GM23338 (cell line): ENCODE results near the gene RAB31.

Source experiments
- EZH2 ChIP-seq: fragments of 200-600 bp; sonication (generic); IDR thresholded peaks from one replicate; pipeline ENCODE4 v1.8.0; 2017; ENCODE audit warnings: antibody characterized with exemption, mild to moderate bottlenecking, low read depth; ENCODE audit not compliant: unreplicated experiment
- EZH2phosphoT487 ChIP-seq: fragments of 200-600 bp; sonication (generic); IDR thresholded peaks from one replicate; pipeline ENCODE4 v1.8.1; 2018; ENCODE audit warnings: antibody characterized with exemption; ENCODE audit not compliant: unreplicated experiment
- POLR2AphosphoS5 ChIP-seq: IDR thresholded peaks from 2 replicates; pipeline ENCODE4 v1.6.1; 2016; ENCODE audit warnings: antibody characterized with exemption, low read depth
- TF ChIP-seq, protein P1 (sequence below), 2 experiments: fragments of 200-600 bp in 1 of 2; sonication (generic) in 1 of 2; conservative IDR thresholded peaks; 2 replicates each; pipeline versions ENCODE4 v1.5.1 to v1.6.1; 2016 to 2017; ENCODE audit warnings: antibody characterized with exemption in 2 of 2, low read depth in 2 of 2, mild to moderate bottlenecking in 2 of 2, moderate library complexity in 1 of 2

DNA sequence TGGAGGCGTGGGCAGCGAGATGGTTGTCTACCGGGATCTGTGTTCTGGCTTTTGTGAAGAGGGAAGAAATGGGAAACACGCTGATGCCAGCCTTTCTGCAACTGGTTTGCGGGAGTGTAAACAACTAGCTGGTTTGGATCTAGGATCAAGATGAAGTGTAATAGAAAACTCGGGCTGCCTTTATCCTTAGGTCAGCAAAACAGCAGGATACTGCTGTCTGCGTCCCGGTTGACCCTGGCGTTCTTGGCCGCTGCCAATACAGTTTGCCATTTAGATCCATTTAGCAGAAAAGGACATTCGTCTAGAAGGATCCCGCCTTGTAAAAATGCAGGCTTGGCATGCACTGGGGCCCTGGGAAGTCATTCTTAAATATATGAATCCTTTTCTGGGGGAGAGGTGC, 42.0 kb downstream of the RAB31 start:
- no peak for TF ChIP-seq POLR2AphosphoS5
- TF ChIP-seq, protein P1, sequence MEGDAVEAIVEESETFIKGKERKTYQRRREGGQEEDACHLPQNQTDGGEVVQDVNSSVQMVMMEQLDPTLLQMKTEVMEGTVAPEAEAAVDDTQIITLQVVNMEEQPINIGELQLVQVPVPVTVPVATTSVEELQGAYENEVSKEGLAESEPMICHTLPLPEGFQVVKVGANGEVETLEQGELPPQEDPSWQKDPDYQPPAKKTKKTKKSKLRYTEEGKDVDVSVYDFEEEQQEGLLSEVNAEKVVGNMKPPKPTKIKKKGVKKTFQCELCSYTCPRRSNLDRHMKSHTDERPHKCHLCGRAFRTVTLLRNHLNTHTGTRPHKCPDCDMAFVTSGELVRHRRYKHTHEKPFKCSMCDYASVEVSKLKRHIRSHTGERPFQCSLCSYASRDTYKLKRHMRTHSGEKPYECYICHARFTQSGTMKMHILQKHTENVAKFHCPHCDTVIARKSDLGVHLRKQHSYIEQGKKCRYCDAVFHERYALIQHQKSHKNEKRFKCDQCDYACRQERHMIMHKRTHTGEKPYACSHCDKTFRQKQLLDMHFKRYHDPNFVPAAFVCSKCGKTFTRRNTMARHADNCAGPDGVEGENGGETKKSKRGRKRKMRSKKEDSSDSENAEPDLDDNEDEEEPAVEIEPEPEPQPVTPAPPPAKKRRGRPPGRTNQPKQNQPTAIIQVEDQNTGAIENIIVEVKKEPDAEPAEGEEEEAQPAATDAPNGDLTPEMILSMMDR (conservative IDR thresholded peaks at IDR 0.05; ENCODE audit: low read depth in 2 of 2), result no peak
- no peak for TF ChIP-seq EZH2
- no peak for TF ChIP-seq EZH2phosphoT487
